CD4-positive, alpha-beta T cell (primary cell): ENCODE data around the gene CZIB. TPM values are rescaled to one million over a fixed set of nuclear protein-coding genes. Genes with fewer than 3 reads are reported as not detected.
"Not testable (repeated sequence)": the region's sequence is repeated elsewhere in the genome, so short reads cannot be mapped to it uniquely, and the experiment has no call there.

ENCODE experiments used
- ATAC-seq: fragments of 200-7000 bp; cut with Tn5 transposase; one replicate; pipeline ENCODE4 v1.10.0; 2022; ENCODE audit warnings: mild to moderate bottlenecking; ENCODE audit not compliant: poor library complexity
- CTCF ChIA-PET: fragments of 350-600 bp; sonication (Branson Sonifier 250); formaldehyde crosslinking; loops from one replicate; lab custom pipeline; 2021; ENCODE audit warnings: antibody characterized with exemption, inconsistent platforms; lab: Charles Lee
- POLR2A ChIA-PET: fragments of 350-600 bp; sonication (Branson Sonifier 250); formaldehyde crosslinking; loops from one replicate; lab custom pipeline; 2021; ENCODE audit warnings: antibody characterized with exemption, inconsistent platforms; lab: Charles Lee
- DNase-seq, 14 experiments: peaks; one replicate each; pipeline ENCODE4 v3.0.0-alpha.2; 2013 to 2020; ENCODE audit warnings: mixed read lengths in 2 of 14
- H3K27ac ChIP-seq, 2 donors: one replicate each; pipeline versions ENCODE4 v1.5.1 to v1.7.0; 2013; ENCODE audit warnings: low read length in 2 of 2, low read depth in 1 of 2, mild to moderate bottlenecking in 1 of 2
- H3K27me3 ChIP-seq, 2 experiments: 1 replicate in 1 of 2; 2 replicates in 1 of 2; pipeline versions ENCODE4 v1.6.1 to v1.7.0; 2013; ENCODE audit warnings: low read length in 2 of 2, control low read depth in 1 of 2, mild to moderate bottlenecking in 1 of 2, moderate library complexity in 1 of 2; ENCODE audit not compliant: insufficient read depth in 2 of 2, control insufficient read depth in 1 of 2
- H3K36me3 ChIP-seq: one replicate; pipeline ENCODE4 v1.6.1; 2013; ENCODE audit warnings: low read length, control low read depth; ENCODE audit not compliant: insufficient read depth
- H3K4me1 ChIP-seq: one replicate; pipeline ENCODE4 v1.6.1; 2013; ENCODE audit warnings: low read length, control low read depth; ENCODE audit not compliant: insufficient read depth
- H3K4me3 ChIP-seq: one replicate; pipeline ENCODE4 v1.5.1; 2013; ENCODE audit warnings: mild to moderate bottlenecking, low read length, moderate library complexity
- H3K9me3 ChIP-seq, 2 experiments: 1 replicate in 1 of 2; 2 replicates in 1 of 2; pipeline versions ENCODE4 v1.6.1 to v1.7.0; 2013; ENCODE audit warnings: low read length in 2 of 2, mild to moderate bottlenecking in 2 of 2, control low read depth in 1 of 2, moderate library complexity in 1 of 2; ENCODE audit not compliant: control insufficient read depth in 1 of 2, insufficient read depth in 1 of 2
- H3K27ac Mint-ChIP-seq: one replicate; pipeline ENCODE4 v1.8.0; 2020; ENCODE audit warnings: mixed read lengths
- H3K27me3 Mint-ChIP-seq: one replicate; pipeline ENCODE4 v1.8.0; 2021; ENCODE audit warnings: mixed read lengths
- H3K36me3 Mint-ChIP-seq: one replicate; pipeline ENCODE4 v1.8.0; 2021; ENCODE audit warnings: low read depth, mixed read lengths
- H3K4me1 Mint-ChIP-seq: one replicate; pipeline ENCODE4 v1.8.0; 2021; ENCODE audit warnings: low read depth, mixed read lengths
- H3K4me3 Mint-ChIP-seq: one replicate; pipeline ENCODE4 v1.8.0; 2020; ENCODE audit warnings: mild to moderate bottlenecking, mixed read lengths
- H3K9me3 Mint-ChIP-seq: one replicate; pipeline ENCODE4 v1.8.0; 2020; ENCODE audit warnings: mixed read lengths
- intact Hi-C, 2 experiments: fragments of 100-400 bp; cut with DNase I in 1 of 2; cut with micrococcal nuclease in 1 of 2; formaldehyde crosslinking; loops; one replicate each; pipeline versions ENCODE4 v1.15.1 to v1.9.0; 2023 to 2025; cut with DNase I, micrococcal nuclease
- total RNA-seq, 174 experiments: library from RNA in 2 of 174; stranded (reverse) in 2 of 174; gene quantifications; one replicate each; pipeline ENCODE4 v1.2.3 and lab custom pipeline; 2021 to 2026
- TF ChIP-seq, protein P1 (sequence below): fragments of 200-600 bp; IDR thresholded peaks from one replicate; pipeline ENCODE4 v1.8.0; 2022; ENCODE audit warnings: antibody characterized with exemption, mild to moderate bottlenecking

The CZIB gene
- total RNA-seq, 2 experiments from 2014 or later: 28.8 to 28.9 TPM

DNA sequence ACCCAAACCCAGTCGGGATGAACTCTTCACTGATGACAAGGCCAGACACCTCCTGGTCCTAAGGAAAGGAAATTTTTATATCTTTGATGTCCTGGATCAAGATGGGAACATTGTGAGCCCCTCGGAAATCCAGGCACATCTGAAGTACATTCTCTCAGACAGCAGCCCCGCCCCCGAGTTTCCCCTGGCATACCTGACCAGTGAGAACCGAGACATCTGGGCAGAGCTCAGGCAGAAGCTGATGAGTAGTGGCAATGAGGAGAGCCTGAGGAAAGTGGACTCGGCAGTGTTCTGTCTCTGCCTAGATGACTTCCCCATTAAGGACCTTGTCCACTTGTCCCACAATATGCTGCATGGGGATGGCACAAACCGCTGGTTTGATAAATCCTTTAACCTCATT lies 10.1 kb downstream of the CZIB start:
- ChIA-PET POLR2A (no interaction called here), CTCF (no interaction called here)
- no peaks in the 10 kb centered on the region for H3K27me3 ChIP-seq
- H3K4me1 ChIP-seq: no peaks in the 10 kb centered on the region
- H3K4me3 ChIP-seq: no peak overlapping the region
- no peak overlapping the region for H3K27ac Mint-ChIP-seq
- H3K4me3 Mint-ChIP-seq: no peak overlapping the region
- peaks cover 84% of the 10 kb centered on the region for H3K36me3 Mint-ChIP-seq
- no peak for ATAC-seq
- no peaks in the 10 kb centered on the region for H3K27me3 Mint-ChIP-seq
- no peak for DNase-seq
- peaks cover 6 to 12% of the 10 kb centered on the region in 2 experiments for H3K9me3 ChIP-seq
- TF ChIP-seq, protein P1, sequence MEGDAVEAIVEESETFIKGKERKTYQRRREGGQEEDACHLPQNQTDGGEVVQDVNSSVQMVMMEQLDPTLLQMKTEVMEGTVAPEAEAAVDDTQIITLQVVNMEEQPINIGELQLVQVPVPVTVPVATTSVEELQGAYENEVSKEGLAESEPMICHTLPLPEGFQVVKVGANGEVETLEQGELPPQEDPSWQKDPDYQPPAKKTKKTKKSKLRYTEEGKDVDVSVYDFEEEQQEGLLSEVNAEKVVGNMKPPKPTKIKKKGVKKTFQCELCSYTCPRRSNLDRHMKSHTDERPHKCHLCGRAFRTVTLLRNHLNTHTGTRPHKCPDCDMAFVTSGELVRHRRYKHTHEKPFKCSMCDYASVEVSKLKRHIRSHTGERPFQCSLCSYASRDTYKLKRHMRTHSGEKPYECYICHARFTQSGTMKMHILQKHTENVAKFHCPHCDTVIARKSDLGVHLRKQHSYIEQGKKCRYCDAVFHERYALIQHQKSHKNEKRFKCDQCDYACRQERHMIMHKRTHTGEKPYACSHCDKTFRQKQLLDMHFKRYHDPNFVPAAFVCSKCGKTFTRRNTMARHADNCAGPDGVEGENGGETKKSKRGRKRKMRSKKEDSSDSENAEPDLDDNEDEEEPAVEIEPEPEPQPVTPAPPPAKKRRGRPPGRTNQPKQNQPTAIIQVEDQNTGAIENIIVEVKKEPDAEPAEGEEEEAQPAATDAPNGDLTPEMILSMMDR: no peak
- H3K4me1 Mint-ChIP-seq: peaks cover 5% of the 10 kb centered on the region
- no peak overlapping the region for H3K27ac ChIP-seq
- H3K36me3 ChIP-seq: peaks cover 82% of the 10 kb centered on the region
- intact Hi-C loops: no loop called here
- H3K9me3 Mint-ChIP-seq: peaks cover 2% of the 10 kb centered on the region

DNA sequence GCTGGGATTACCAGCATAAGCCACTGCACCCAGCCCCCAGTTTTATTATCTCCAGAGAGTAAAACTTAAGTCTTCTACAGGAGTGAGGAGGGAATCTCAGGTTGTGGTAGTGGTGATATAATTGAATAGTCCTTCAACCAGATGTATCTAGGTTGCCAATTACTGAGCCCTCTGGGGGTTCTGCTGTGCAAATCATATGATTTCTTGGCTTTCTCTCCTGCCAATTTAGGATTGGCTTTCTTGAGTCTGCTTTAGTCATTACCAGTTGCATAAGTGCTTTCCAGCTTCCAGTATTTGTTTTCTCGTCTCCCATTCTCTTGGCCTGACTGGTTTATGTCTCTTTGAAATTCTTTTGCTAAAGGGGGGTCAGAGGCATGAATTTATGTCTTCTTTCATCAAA lies 12.7 kb downstream of the CZIB start:
- Histone ChIP-seq H3K4me3 (no peak overlapping the region), H3K27me3 (no peaks in the 10 kb centered on the region), H3K27ac (no peak overlapping the region), H3K9me3 (peaks cover 6 to 12% of the 10 kb centered on the region in 2 experiments), H3K4me1 (no peaks in the 10 kb centered on the region), H3K36me3 (peaks cover 87% of the 10 kb centered on the region)
- intact Hi-C loops: no loop called here
- Mint-ChIP-seq H3K9me3 (peaks cover 6% of the 10 kb centered on the region), H3K36me3 (peaks cover 94% of the 10 kb centered on the region), H3K27me3 (no peaks in the 10 kb centered on the region), H3K4me1 (peaks cover 19% of the 10 kb centered on the region), H3K27ac (no peak overlapping the region), H3K4me3 (no peak overlapping the region)
- CTCF ChIA-PET: no interaction called here
- TF ChIP-seq, protein P1: no peak
- DNase-seq (no peak), ATAC-seq (no peak)
- POLR2A ChIA-PET: no interaction called here

DNA sequence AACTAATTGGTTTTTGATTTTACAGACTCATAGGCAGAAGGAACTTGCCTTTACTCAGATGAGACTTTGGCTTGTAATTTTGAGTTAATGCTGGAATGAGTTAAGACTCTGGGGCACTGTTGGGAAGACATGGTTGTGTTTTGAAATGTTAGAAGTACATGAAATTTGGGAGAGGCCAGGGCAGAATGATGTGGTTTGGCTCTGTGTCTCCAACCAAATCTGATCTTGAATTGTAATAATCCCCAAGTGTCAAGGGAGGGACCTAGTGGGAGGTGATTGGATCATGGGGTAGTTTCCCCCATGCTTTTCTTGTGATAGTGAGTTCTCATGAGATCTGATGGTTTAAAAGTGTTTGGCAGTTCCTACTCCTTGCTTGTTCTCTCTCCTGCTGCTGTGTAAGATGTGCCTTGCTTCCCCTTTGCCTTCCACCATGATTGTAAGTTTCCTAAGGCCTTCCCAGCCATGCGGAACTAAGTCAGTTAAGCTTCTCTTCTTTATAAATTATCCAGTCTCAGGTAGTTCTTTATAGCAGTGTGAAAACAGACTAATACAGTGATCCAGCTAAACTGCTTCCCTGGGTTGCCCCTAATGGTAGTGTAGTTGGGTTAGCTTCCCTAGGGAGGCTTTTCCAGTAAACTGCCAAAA lies 13.6 kb downstream of the CZIB start:
- ATAC-seq (no peak), DNase-seq (no peak)
- intact Hi-C loops: no loop called here
- TF ChIP-seq, protein P1: no peak
- Histone ChIP-seq H3K4me1 (no peaks in the 10 kb centered on the region), H3K9me3 (peaks cover 6 to 12% of the 10 kb centered on the region in 2 experiments), H3K4me3 (no peak overlapping the region), H3K27me3 (no peaks in the 10 kb centered on the region), H3K36me3 (peaks cover 90% of the 10 kb centered on the region), H3K27ac (no peak overlapping the region)
- CTCF ChIA-PET: no interaction called here
- no peaks in the 10 kb centered on the region for H3K27me3 Mint-ChIP-seq
- H3K4me1 Mint-ChIP-seq: peaks cover 23% of the 10 kb centered on the region
- POLR2A ChIA-PET: no interaction called here
- H3K9me3 Mint-ChIP-seq: peaks cover 6% of the 10 kb centered on the region
- H3K36me3 Mint-ChIP-seq: peaks cover 96% of the 10 kb centered on the region
- H3K4me3 Mint-ChIP-seq: no peak overlapping the region
- H3K27ac Mint-ChIP-seq: no peak overlapping the region

DNA sequence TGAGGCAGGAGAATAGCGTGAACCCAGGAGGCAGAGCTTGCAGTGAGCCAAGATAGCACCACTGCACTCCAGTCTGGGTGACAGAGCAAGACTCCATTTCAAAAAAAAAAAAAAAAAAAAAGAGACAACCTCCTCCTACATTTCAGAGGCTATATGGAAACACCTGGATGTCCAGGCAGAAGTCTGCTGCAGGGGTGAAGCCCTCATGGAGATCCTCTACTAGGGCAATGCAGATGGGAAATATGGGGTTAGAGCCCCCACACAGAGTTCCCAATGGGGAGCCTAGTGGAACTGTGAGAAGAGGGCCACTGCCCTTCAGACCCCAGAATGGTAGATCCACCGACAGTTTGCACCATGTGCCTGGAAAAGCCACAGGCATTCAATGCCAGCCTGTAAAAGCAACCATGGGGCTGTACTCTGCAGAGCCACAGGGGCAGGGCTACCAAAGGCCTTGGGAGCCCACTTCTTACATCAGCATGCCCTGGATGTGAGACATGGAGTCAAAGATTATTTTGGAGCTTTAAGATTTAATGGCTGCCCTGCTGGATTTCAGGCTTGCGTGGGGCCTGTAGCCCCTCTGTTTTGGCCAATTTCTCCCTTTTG lies 14.2 kb downstream of the CZIB start:
- H3K27ac Mint-ChIP-seq, H3K27ac ChIP-seq, ATAC-seq, H3K4me3 ChIP-seq, H3K4me3 Mint-ChIP-seq, H3K27me3 ChIP-seq, intact Hi-C loops, H3K9me3 Mint-ChIP-seq, CTCF ChIA-PET, POLR2A ChIA-PET, H3K27me3 Mint-ChIP-seq, H3K4me1 ChIP-seq: not testable (repeated sequence)
- Histone ChIP-seq H3K36me3 (peaks cover 95% of the 10 kb centered on the region), H3K9me3 (peaks cover 6 to 12% of the 10 kb centered on the region in 2 experiments)
- DNase-seq: peak in 1 of 14 experiments; percentile 24
- peaks cover 23% of the 10 kb centered on the region for H3K4me1 Mint-ChIP-seq
- H3K36me3 Mint-ChIP-seq: peaks cover 100% of the 10 kb centered on the region

DNA sequence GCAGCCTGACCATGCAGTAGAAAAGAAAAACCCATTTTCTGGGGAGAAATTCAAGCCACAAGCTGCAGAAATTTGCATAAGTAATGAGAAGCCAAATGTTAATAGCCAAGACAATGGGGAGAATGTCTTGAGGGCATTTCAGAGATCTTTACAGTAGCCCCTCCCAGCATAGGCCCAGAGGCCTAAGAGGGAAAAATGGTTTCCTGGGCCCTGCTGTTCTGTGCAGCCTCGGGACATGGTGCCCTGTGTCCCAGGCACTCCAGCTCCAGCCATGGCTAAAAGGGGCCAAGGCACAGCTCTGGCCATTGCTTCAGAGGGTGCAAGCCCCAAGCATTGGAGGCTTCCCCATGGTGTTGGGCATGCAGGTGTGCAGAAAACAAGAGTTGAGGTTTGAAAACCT lies 14.9 kb downstream of the CZIB start:
- H3K4me3 Mint-ChIP-seq, ATAC-seq, H3K27me3 Mint-ChIP-seq, H3K27ac ChIP-seq, H3K9me3 Mint-ChIP-seq, H3K4me1 ChIP-seq, H3K27me3 ChIP-seq, POLR2A ChIA-PET, intact Hi-C loops, H3K27ac Mint-ChIP-seq, CTCF ChIA-PET, DNase-seq, H3K4me3 ChIP-seq: not testable (repeated sequence)
- peaks cover 23% of the 10 kb centered on the region for H3K4me1 Mint-ChIP-seq
- H3K36me3 Mint-ChIP-seq: peaks cover 100% of the 10 kb centered on the region
- peaks cover 94% of the 10 kb centered on the region for H3K36me3 ChIP-seq
- H3K9me3 ChIP-seq: peaks cover 6 to 12% of the 10 kb centered on the region in 2 experiments
